GM19467 (cell line): Measurements from ENCODE around the gene EDEM1.

Source experiments
- ATAC-seq: cut with Tn5 transposase; IDR thresholded peaks from one replicate; pipeline ENCODE4 v1.9.1; 2021; ENCODE audit warnings: mild to moderate bottlenecking, moderate library complexity; ENCODE audit not compliant: unreplicated experiment

The EDEM1 gene

DNA sequence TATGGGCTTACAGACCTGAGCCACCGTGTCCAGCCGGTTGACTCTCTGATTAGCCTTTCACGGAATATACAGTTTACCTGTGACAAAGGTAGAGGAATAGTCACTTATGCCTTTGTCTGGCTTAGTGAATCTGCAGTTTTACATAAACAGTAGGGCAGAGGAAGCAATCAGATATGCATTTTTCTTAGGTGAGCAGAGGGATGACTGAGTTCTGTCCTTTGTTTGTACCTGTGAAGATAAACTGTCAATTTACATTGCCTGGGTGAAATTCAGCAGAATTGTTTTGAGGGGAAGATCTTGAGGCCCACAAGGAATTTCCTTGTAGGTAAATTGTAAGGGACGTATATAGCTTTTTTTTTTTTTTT lies 10.8 kb downstream of the EDEM1 start:
- ATAC-seq, result no peak

GRCh38 chr3:5198986-5199731 lies 11.7 kb downstream of the EDEM1 start:
- ATAC-seq, result no peak

- no peak for ATAC-seq
Observed at GRCh38 chr3:5201536-5201935, 14.0 kb downstream of the EDEM1 start.

- ATAC-seq, result no peak
Observed at GRCh38 chr3:5202222-5202621, 14.7 kb downstream of the EDEM1 start.

GRCh38 chr3:5205165-5205941 lies 17.8 kb downstream of the EDEM1 start:
- ATAC-seq, result peak; percentile 95

GRCh38 chr3:5210926-5211325 lies 23.4 kb downstream of the EDEM1 start:
- ATAC-seq, result no peak

GRCh38 chr3:5212628-5213573 lies 25.4 kb downstream of the EDEM1 start:
- ATAC-seq, result no peak

GRCh38 chr3:5213574-5213966 lies 26.1 kb downstream of the EDEM1 start:
- no peak for ATAC-seq

DNA sequence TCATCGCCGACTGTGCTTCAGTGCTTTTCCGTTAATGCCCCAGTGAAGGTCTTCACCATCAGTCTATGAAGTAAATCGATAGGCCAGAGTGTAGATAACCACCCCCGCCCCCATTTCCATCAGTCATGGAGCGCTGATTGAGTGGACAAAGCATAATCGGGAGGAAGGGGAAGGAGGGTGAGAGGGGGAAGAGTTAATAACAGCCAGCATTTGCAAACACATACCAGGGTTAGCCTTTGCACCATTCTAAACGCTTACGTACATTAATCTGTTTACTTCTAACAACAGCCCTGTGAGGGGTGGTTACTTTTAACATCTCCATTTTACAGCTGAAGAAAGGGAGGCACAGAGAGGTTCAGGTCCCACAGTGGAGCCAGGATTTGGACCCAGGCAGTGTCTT lies 26.8 kb downstream of the EDEM1 start:
- no peak for ATAC-seq

GRCh38 chr3:5217824-5218595 lies 30.5 kb downstream of the EDEM1 start:
- ATAC-seq, result no peak

DNA sequence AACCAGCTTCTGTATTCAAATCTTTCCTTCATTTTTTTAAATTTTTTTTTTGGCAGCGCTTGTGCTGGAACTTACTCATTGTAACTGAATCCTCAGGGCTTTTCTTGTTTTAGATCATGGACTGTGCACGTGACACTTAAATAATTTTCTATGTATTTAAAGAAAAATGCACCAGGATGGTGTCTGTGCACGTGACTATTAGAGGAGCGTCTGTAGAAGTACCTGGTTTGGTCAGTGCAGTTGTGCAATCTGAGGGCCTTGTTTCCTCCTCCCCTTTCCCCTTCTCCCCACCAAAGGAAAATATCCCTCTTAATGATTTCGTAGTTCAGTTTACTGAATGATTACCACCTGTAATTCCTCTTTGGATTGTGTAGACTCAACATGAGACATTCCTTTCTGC lies 31.3 kb downstream of the EDEM1 start:
- no peak for ATAC-seq

- ATAC-seq, result no peak
Observed at GRCh38 chr3:5219216-5219615, 31.7 kb downstream of the EDEM1 start.

- no peak for ATAC-seq
Observed at GRCh38 chr3:5220193-5220592, 32.7 kb downstream of the EDEM1 start.

DNA sequence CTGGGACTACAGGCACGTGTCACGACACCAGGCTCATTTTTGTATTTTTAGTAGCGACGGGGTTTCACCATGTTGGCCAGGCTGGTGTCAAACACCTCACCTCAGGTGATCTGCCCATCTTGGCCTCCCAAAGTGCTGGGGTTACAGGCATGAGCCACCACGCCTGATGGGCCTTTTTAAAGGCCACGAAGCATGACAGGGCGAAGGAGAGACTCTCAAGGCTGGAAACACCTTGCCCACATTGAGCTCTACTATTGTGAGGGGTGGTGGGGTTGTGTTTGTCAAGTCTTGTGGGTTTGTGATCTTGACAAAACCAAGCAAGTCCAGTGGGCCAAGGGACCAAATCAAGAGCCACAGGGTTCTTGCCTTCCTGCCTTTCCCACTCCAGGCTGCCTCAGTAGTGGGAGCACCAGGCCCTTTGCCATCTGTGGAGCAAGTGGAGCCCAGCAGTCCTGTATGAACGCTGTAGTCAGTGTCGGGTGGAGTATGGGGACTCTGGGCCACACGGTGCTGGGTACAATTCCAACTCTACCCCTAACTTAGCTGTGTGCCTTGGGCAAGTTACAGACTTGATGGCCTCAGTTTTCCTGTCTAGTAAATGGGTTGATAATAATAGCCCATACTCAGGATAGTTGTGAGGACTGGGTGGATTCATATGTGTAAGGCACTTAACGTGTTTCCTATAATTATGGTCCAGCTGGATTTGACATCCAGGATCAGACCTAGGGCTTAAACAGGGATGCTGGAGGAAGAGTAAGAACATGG lies 33.3 kb downstream of the EDEM1 start:
- no peak for ATAC-seq

GRCh38 chr3:5221701-5222100 lies 34.2 kb downstream of the EDEM1 start:
- ATAC-seq, result no peak

GRCh38 chr3:5222283-5223005 lies 34.9 kb downstream of the EDEM1 start:
- ATAC-seq, result no peak

DNA sequence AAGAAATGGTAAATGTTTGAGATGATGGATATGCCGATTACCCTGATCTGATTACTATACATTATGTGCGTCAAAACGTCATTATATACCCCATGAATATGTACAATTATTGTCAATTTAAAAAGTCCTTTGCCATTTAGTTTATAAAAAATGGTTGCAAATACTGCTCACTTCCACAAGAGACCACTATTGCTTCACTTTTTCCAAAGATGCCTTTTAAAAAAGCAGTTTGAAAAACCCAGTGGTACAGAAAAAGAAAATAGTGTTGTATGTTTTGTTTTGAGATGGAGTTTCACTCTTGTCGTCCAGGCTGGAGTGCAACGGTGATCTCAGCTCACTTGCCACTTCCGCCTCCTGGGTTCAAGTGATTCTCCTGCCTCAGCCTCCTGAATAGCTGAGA lies 39.3 kb downstream of the EDEM1 start:
- ATAC-seq, result no peak

GRCh38 chr3:5227812-5228211 lies 40.3 kb downstream of the EDEM1 start:
- ATAC-seq, result no peak

DNA sequence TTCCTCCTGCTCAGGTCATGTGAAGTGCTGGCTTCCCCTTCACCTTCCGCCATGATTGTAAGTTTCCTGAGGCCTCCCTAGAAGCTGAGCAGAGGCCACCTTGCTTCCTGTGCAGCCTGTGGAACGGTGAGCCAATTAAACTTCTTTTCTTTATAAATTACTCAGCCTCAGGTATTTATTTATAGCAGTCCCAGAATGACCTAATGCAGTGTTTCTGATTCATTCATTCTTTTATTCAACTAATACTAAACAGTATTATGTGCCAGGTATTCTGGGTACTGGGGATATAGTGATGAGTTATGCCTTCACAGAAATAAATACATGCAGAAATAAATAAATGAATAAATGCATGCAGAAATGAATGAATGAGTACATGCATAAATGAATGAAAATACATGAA lies 41.9 kb downstream of the EDEM1 start:
- no peak for ATAC-seq
